Activated B cell treated with CpG ODN at 0.5 μM for 24 hours (primary cell): ENCODE data around the gene GLTP. TPM values are rescaled to one million over a fixed set of nuclear protein-coding genes. Genes with fewer than 3 reads are reported as not detected.

ENCODE experiments used
- ATAC-seq: fragments of 200-7000 bp; cut with Tn5 transposase; one replicate; pipeline ENCODE4 v1.10.0; 2021; ENCODE audit warnings: low read depth, mild to moderate bottlenecking, moderate library complexity
- CTCF ChIA-PET: fragments of 350-600 bp; sonication (Branson Sonifier 250); formaldehyde crosslinking; loops from one replicate; lab custom pipeline; 2021; ENCODE audit warnings: antibody characterized with exemption; lab: Charles Lee
- POLR2A ChIA-PET: fragments of 350-600 bp; sonication (Branson Sonifier 250); formaldehyde crosslinking; loops from one replicate; lab custom pipeline; 2021; ENCODE audit warnings: antibody characterized with exemption; lab: Charles Lee
- DNase-seq: peaks from one replicate; pipeline ENCODE4 v3.0.0; 2022
- H3K27ac Mint-ChIP-seq: one replicate; pipeline ENCODE4 v1.8.0; 2020; ENCODE audit warnings: mixed read lengths
- H3K27me3 Mint-ChIP-seq: one replicate; pipeline ENCODE4 v1.8.0; 2021; ENCODE audit warnings: mixed read lengths
- H3K36me3 Mint-ChIP-seq: one replicate; pipeline ENCODE4 v1.8.0; 2021; ENCODE audit warnings: low read depth, mixed read lengths
- H3K4me1 Mint-ChIP-seq: one replicate; pipeline ENCODE4 v1.8.0; 2021; ENCODE audit warnings: mixed read lengths
- H3K4me3 Mint-ChIP-seq: one replicate; pipeline ENCODE4 v1.8.0; 2020; ENCODE audit warnings: mild to moderate bottlenecking, mixed read lengths
- H3K9me3 Mint-ChIP-seq: one replicate; pipeline ENCODE4 v1.8.0; 2020; ENCODE audit warnings: mixed read lengths
- intact Hi-C: fragments of 100-400 bp; cut with micrococcal nuclease; formaldehyde crosslinking; loops from one replicate; pipeline ENCODE4 v1.15.1; 2024
- total RNA-seq: library from RNA; stranded (reverse); gene quantifications from 2 replicates; pipeline ENCODE4 v1.2.3, GENCODE V29; 2022
- TF ChIP-seq, protein P1 (sequence below): fragments of 200-600 bp; IDR thresholded peaks from one replicate; pipeline ENCODE4 v1.8.0; 2022; ENCODE audit warnings: antibody characterized with exemption, mild to moderate bottlenecking

GLTP gene
- total RNA-seq, 1 donor from 2014 or later: 26.5 TPM

GRCh38 chr12:109914461-109914860 lies 34.1 kb upstream of the GLTP start:
- Mint-ChIP-seq H3K4me3 (no peak overlapping the region), H3K27me3 (no peaks in the 10 kb centered on the region), H3K4me1 (no peaks in the 10 kb centered on the region), H3K27ac (no peak overlapping the region), H3K36me3 (peaks cover 87% of the 10 kb centered on the region), H3K9me3 (no peaks in the 10 kb centered on the region)
- TF ChIP-seq, protein P1, sequence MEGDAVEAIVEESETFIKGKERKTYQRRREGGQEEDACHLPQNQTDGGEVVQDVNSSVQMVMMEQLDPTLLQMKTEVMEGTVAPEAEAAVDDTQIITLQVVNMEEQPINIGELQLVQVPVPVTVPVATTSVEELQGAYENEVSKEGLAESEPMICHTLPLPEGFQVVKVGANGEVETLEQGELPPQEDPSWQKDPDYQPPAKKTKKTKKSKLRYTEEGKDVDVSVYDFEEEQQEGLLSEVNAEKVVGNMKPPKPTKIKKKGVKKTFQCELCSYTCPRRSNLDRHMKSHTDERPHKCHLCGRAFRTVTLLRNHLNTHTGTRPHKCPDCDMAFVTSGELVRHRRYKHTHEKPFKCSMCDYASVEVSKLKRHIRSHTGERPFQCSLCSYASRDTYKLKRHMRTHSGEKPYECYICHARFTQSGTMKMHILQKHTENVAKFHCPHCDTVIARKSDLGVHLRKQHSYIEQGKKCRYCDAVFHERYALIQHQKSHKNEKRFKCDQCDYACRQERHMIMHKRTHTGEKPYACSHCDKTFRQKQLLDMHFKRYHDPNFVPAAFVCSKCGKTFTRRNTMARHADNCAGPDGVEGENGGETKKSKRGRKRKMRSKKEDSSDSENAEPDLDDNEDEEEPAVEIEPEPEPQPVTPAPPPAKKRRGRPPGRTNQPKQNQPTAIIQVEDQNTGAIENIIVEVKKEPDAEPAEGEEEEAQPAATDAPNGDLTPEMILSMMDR: no peak
- CTCF ChIA-PET: no interaction called here
- no peak for DNase-seq
- intact Hi-C loops: no loop called here
- ATAC-seq: no peak
- POLR2A ChIA-PET: no interaction called here

GRCh38 chr12:109912855-109913321 lies 32.5 kb upstream of the GLTP start:
- Mint-ChIP-seq H3K27ac (no peak overlapping the region), H3K9me3 (no peaks in the 10 kb centered on the region), H3K4me1 (no peaks in the 10 kb centered on the region), H3K4me3 (no peak overlapping the region), H3K27me3 (no peaks in the 10 kb centered on the region), H3K36me3 (peaks cover 86% of the 10 kb centered on the region)
- TF ChIP-seq, protein P1: no peak
- intact Hi-C loops: no loop called here
- ChIA-PET POLR2A (no interaction called here), CTCF (interaction anchor here (1.1 kb wide), 1 partner anchor 9 kb away, joined by 4 read pairs; no protein-coding TSS in a partner anchor)
- DNase-seq: no peak
- ATAC-seq: no peak

- Mint-ChIP-seq H3K36me3 (peaks cover 84% of the 10 kb centered on the region), H3K9me3 (no peaks in the 10 kb centered on the region), H3K27me3 (no peaks in the 10 kb centered on the region), H3K4me3 (no peak overlapping the region), H3K27ac (no peak overlapping the region), H3K4me1 (no peaks in the 10 kb centered on the region)
- TF ChIP-seq, protein P1: no peak
- CTCF ChIA-PET: no interaction called here
- POLR2A ChIA-PET: no interaction called here
- ATAC-seq (no peak), DNase-seq (no peak)
- intact Hi-C loops: no loop called here
Measured at GRCh38 chr12:109910969-109911348, 30.6 kb upstream of the GLTP start.

DNA sequence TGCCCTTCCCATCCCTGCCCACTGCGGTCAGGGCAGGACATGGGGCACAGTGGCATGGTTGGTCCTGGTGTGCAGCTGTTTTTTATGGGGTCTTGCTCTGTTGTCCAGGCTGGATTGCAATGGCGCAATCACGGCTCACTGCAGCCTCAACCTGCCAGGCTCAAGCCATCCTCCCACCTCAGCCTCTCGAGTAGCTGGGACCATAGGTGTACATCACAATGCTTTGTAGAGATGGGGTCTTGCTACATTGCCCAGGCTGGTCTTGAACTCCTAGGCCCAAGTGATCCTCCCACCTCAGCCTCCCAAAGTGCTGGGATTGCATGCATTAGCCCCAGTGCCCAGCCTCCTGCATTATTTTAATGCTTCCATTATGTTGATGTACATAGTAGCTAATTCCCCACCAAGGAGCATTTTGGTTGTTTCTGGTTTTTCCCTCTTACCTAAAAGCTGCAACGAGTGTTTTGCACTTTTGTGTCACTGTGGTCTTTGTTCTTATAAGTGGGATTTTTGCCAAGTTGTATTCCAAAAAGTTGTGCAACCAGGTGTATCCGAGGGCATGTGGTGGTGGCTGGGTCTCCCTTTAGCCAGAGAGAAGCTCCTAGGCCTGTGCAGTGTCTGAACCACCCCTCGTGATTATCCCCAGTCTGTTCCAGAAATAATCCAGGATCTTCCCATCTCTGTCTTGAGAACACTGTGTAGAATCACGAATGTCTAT lies 30.1 kb upstream of the GLTP start:
- POLR2A ChIA-PET: no interaction called here
- TF ChIP-seq, protein P1: no peak
- ATAC-seq: no peak
- Mint-ChIP-seq H3K4me1 (no peaks in the 10 kb centered on the region), H3K9me3 (no peaks in the 10 kb centered on the region), H3K27ac (no peak overlapping the region), H3K4me3 (no peak overlapping the region), H3K36me3 (peaks cover 85% of the 10 kb centered on the region), H3K27me3 (no peaks in the 10 kb centered on the region)
- intact Hi-C loops: no loop called here
- no peak for DNase-seq
- CTCF ChIA-PET: no interaction called here

DNA sequence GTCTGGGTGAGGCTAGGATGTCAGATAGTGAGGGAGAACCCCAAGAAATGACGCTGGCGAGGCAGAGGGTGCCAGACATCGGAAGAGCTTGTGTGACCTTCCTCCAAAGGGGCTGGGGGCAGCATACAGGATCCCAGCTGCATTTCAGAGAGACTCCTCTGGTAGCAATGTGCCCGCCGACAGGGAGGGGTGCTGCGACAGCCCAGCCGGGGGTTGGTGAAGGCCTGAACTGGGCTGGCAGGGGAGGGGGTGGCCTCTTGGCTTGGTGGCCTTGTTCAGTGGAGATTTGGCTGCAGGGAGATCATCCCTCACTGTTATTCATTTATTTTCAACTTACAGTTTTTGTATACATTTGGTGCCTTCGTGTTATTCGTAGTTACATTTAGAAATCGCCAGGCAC lies 25.0 kb upstream of the GLTP start:
- Mint-ChIP-seq H3K27ac (no peak overlapping the region), H3K36me3 (peaks cover 66% of the 10 kb centered on the region), H3K4me3 (no peak overlapping the region), H3K27me3 (no peaks in the 10 kb centered on the region), H3K4me1 (peaks cover 17% of the 10 kb centered on the region), H3K9me3 (no peaks in the 10 kb centered on the region)
- CTCF ChIA-PET: no interaction called here
- DNase-seq: no peak
- POLR2A ChIA-PET: no interaction called here
- TF ChIP-seq, protein P1: no peak
- intact Hi-C loops: no loop called here
- ATAC-seq: no peak
